H1 (cell line): ENCODE results near the gene ABHD2. TPM values are rescaled to one million over a fixed set of nuclear protein-coding genes. Genes with fewer than 3 reads are reported as not detected.

ENCODE experiments used
- polyA plus RNA-seq, 7 experiments: library from polyadenylated mRNA; depleted of rRNA in 3 of 7; stranded (reverse) in 5 of 7; unstranded in 2 of 7; fragments of >200 nt in 5 of 7; fragments of 200-250 nt in 2 of 7; gene quantifications; 1 replicate in 5 of 7; 2 replicates in 1 of 7; 4 replicates in 1 of 7; pipeline versions ENCODE4 v1.2.1 to v1.2.3, GENCODE V29; 2011 to 2013; ENCODE audit warnings: missing spikeins in 2 of 7, mixed read lengths in 2 of 7
- small RNA-seq: library from polyadenylated mRNA; stranded (forward); fragments of <200 nt; extraction: miRNeasy Mini kit (QIAGEN cat#:217004); gene quantifications from one replicate; pipeline ENCODE3, GENCODE V24; 2013; ENCODE audit not compliant: insufficient read depth
- total RNA-seq: library from RNA; stranded (reverse); fragmentation: NEBNext Ultra II Directional; extraction: Animal tissue kit (Norgen Biotek cat#: 25700); gene quantifications from 2 replicates; pipeline ENCODE4 v1.2.1, GENCODE V29; 2021

The ABHD2 gene
- total and polyA plus RNA-seq, 2 of the 8 experiments (the other 6 are each of a cell fraction or from before 2014, with no cell fraction given) = 9.1 to 23.7 TPM

Small RNAs within 50 kb of the gene (small RNA-seq; reads per million reads assigned to genes)
- gene RNU7-195P = not detected

Other genes with a start within 250 kb of the ABHD2 start
- 76.2 and 80.9 TPM in 2 replicates for gene HAPLN3, start 192.9 kb upstream of the ABHD2 start, total RNA-seq
- 79.7 and 115 TPM in 2 replicates for gene HAPLN3, start 192.9 kb upstream of the ABHD2 start, polyA plus RNA-seq (2011; rRNA removed)
- gene MFGE8, start 175.1 kb upstream of the ABHD2 start, total RNA-seq = 1,211 and 1,237 TPM in 2 replicates
- 2,117 and 2,643 TPM in 2 replicates for gene MFGE8, start 175.1 kb upstream of the ABHD2 start, polyA plus RNA-seq (2011; rRNA removed)
- not detected in 2 replicates for gene RLBP1, start 133.1 kb downstream of the ABHD2 start, total RNA-seq
- gene RLBP1, start 133.1 kb downstream of the ABHD2 start, polyA plus RNA-seq (2011; rRNA removed) = 0.05 TPM in 2 replicates
- gene FANCI, start 155.5 kb downstream of the ABHD2 start, total RNA-seq = 115 and 117 TPM in 2 replicates
- gene FANCI, start 155.5 kb downstream of the ABHD2 start, polyA plus RNA-seq (2011; rRNA removed) = 14.2 and 37.8 TPM in 2 replicates
- gene POLG, start 246.4 kb downstream of the ABHD2 start, total RNA-seq = 52.3 and 53.4 TPM in 2 replicates
- gene POLG, start 246.4 kb downstream of the ABHD2 start, polyA plus RNA-seq (2011; rRNA removed) = 14.8 and 27.1 TPM in 2 replicates